HUES6 (cell line): Measurements from ENCODE around the gene GABBR2.

Experiments
- H3K27ac ChIP-seq: 2 replicates; pipeline ENCODE4 v1.7.0; 2013; ENCODE audit warnings: low read depth, mild to moderate bottlenecking, low read length, inconsistent platforms
- H3K27me3 ChIP-seq: 2 replicates; pipeline ENCODE4 v1.6.1; 2013; ENCODE audit warnings: low read length; ENCODE audit not compliant: control insufficient read depth, insufficient read depth
- H3K36me3 ChIP-seq: 2 replicates; pipeline ENCODE4 v1.6.1; 2013; ENCODE audit warnings: low read length; ENCODE audit not compliant: control insufficient read depth, insufficient read depth
- H3K4me1 ChIP-seq: 2 replicates; pipeline ENCODE4 v1.6.1; 2013; ENCODE audit warnings: low read length; ENCODE audit not compliant: control insufficient read depth, insufficient read depth
- H3K4me3 ChIP-seq: 2 replicates; pipeline ENCODE4 v1.5.1; 2013; ENCODE audit warnings: low read depth, low read length
- H3K9ac ChIP-seq: one replicate; pipeline ENCODE4 v1.6.1; 2013; ENCODE audit warnings: mild to moderate bottlenecking, low read length
- H3K9me3 ChIP-seq: 2 replicates; pipeline ENCODE4 v1.6.1; 2013; ENCODE audit warnings: low read depth, low read length; ENCODE audit not compliant: control insufficient read depth, insufficient read depth

GABBR2 gene

GRCh38 chr9:98339987-98340800 is 368.5 kb downstream of the GABBR2 start:
- Histone ChIP-seq H3K27ac (no peak overlapping the region), H3K9me3 (peaks cover 4% of the 10 kb centered on the region; the same call in 1 of the 2 replicates), H3K9ac (no peak overlapping the region), H3K4me1 (no peaks in the 10 kb centered on the region), H3K27me3 (no peaks in the 10 kb centered on the region; the same call in 1 of the 2 replicates), H3K4me3 (no peak overlapping the region), H3K36me3 (no peaks in the 10 kb centered on the region)

- Histone ChIP-seq H3K9ac (no peak overlapping the region), H3K27ac (no peak overlapping the region), H3K4me3 (no peak overlapping the region), H3K4me1 (no peaks in the 10 kb centered on the region), H3K27me3 (no peaks in the 10 kb centered on the region), H3K36me3 (no peaks in the 10 kb centered on the region), H3K9me3 (peaks cover 4% of the 10 kb centered on the region; the same call in 1 of the 2 replicates)
These were observed 373.1 kb downstream of the GABBR2 start for GRCh38 chr9:98335661-98336060.

DNA sequence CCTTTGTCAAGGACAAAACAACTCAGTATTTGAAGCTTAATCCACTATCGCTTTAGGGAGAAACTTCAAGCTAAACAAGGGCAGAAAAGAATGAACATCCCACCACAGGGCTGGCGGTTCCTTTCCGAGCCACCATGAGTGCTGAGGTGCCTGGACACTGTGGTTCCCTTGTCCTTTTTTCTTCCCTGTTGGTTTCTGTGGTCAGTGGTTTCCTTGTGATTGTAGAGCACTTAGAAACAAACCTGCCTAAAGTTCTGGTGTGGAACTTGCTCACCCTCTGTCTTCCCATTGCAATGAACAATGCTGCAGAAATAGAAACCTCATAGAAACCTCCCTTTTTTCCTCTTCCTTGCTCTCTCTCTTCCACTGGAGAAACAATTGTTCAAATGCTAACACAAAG is 373.9 kb downstream of the GABBR2 start:
- Histone ChIP-seq H3K4me3 (no peak overlapping the region), H3K27me3 (no peaks in the 10 kb centered on the region), H3K9me3 (peaks cover 4% of the 10 kb centered on the region; the same call in 1 of the 2 replicates)

GRCh38 chr9:98333703-98334582 is 374.8 kb downstream of the GABBR2 start:
- H3K9me3 ChIP-seq: no peaks in the 10 kb centered on the region
- no peaks in the 10 kb centered on the region for H3K27me3 ChIP-seq
- H3K9ac ChIP-seq: no peak overlapping the region
- H3K27ac ChIP-seq: no peak overlapping the region
- H3K4me3 ChIP-seq: no peak overlapping the region
- H3K4me1 ChIP-seq: no peaks in the 10 kb centered on the region
- no peaks in the 10 kb centered on the region for H3K36me3 ChIP-seq

More for the DNA sequence above, 373.9 kb downstream of the GABBR2 start:
- no peak overlapping the region for H3K9ac ChIP-seq
- H3K36me3 ChIP-seq: no peaks in the 10 kb centered on the region
- H3K27ac ChIP-seq: no peak overlapping the region
- H3K4me1 ChIP-seq: no peaks in the 10 kb centered on the region

DNA sequence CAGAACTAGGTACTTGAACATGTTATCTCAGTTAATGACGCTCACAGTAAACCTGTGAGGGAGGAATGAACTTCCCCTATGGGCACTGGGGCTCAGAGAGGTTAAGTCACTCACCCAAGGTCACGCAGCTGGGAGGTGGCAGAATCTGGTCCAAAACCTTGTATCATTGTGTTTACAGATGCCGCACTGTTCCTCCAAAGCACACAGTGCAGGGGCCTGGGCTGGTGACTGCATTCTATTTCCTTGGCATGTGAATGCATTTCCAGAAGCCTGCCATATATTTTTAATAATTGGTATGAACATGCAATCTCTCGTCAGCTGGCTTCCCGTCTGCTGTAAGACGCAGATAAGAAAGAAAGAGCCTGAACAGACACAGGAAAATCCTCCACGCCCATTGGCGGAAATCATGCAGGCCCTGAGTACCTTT is 376.3 kb downstream of the GABBR2 start:
- H3K4me1 ChIP-seq: no peaks in the 10 kb centered on the region
- H3K4me3 ChIP-seq: no peak overlapping the region
- no peaks in the 10 kb centered on the region for H3K9me3 ChIP-seq
- no peak overlapping the region for H3K9ac ChIP-seq
- no peaks in the 10 kb centered on the region for H3K27me3 ChIP-seq
- H3K27ac ChIP-seq: no peak overlapping the region
- no peaks in the 10 kb centered on the region for H3K36me3 ChIP-seq

- H3K36me3 ChIP-seq: no peaks in the 10 kb centered on the region
These were observed 377.0 kb downstream of the GABBR2 start for GRCh38 chr9:98331536-98332259.

GRCh38 chr9:98330831-98331230 is 377.9 kb downstream of the GABBR2 start:
- no peaks in the 10 kb centered on the region for H3K4me1 ChIP-seq
- H3K27ac ChIP-seq: no peak overlapping the region
- H3K27me3 ChIP-seq: no peaks in the 10 kb centered on the region
- H3K9me3 ChIP-seq: no peaks in the 10 kb centered on the region
- H3K4me3 ChIP-seq: no peak overlapping the region
- no peaks in the 10 kb centered on the region for H3K36me3 ChIP-seq
- no peak overlapping the region for H3K9ac ChIP-seq

More at GRCh38 chr9:98331536-98332259, 377.0 kb downstream of the GABBR2 start:
- Histone ChIP-seq H3K9ac (no peak overlapping the region), H3K27ac (no peak overlapping the region), H3K27me3 (no peaks in the 10 kb centered on the region), H3K4me1 (no peaks in the 10 kb centered on the region), H3K9me3 (no peaks in the 10 kb centered on the region), H3K4me3 (no peak overlapping the region)

DNA sequence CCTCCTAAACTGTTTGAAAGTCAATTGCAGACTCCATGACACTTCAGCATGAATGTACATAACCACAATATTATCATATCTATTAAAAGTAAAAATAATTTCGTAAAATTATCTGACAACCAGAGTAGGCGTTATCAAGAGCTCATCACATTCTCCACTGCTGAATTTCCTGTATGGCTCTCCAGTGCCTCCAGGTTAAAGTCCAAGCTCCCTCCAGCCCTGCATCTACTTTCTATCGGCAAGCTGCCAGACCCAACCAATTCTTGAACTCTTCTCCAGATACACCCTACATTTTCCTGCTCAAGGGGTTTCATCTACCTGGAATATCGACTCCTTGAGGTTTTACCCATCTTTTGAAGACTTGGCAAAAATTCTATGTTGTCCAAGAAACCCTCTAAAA is 378.8 kb downstream of the GABBR2 start:
- Histone ChIP-seq H3K4me1 (no peaks in the 10 kb centered on the region), H3K9me3 (no peaks in the 10 kb centered on the region), H3K27me3 (no peaks in the 10 kb centered on the region), H3K27ac (no peak overlapping the region), H3K36me3 (no peaks in the 10 kb centered on the region), H3K9ac (no peak overlapping the region), H3K4me3 (no peak overlapping the region)

DNA sequence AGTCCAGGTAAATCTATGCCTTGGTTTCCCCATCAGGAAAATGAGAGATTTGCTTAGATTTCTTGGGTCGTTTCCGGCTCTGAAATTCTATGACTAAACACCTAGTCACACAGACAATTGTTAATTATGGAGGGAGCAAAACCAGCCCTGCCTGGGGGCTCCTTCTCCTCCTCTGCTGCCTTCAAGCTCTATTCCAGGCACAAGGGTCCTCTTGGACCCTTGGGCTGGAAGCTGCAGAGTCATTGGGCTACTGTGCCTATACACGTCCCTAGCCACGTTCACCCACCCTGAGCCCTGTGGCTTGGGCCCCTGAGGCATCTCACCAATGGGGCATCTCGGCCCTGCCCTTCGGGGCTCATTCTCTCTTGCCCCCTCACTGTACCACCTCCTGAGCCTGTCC is 379.5 kb downstream of the GABBR2 start:
- no peak overlapping the region for H3K4me3 ChIP-seq
- H3K36me3 ChIP-seq: no peaks in the 10 kb centered on the region
- H3K27ac ChIP-seq: no peak overlapping the region
- no peaks in the 10 kb centered on the region for H3K4me1 ChIP-seq
- no peak overlapping the region for H3K9ac ChIP-seq
- H3K27me3 ChIP-seq: no peaks in the 10 kb centered on the region
- no peaks in the 10 kb centered on the region for H3K9me3 ChIP-seq

DNA sequence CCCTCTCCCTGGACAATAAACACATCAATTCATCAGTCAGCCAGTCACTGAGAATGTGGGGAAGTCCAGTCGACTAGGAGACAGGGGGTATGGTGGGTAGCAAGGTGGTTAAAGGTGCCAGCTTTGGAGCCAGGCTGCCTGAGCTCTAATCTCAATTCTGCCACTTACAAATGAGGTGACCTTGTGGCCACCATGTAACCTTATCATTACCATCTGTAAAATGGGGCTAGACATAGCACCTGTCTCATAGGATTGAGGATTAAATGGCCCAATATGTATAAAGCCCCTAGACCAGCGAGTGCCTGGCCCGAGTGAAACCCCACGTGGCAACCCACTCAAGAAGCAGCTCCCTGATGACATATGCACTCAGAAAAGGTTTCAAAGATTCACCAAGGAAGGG is 380.0 kb downstream of the GABBR2 start:
- Histone ChIP-seq H3K27me3 (no peaks in the 10 kb centered on the region), H3K27ac (no peak overlapping the region), H3K4me1 (no peaks in the 10 kb centered on the region), H3K36me3 (no peaks in the 10 kb centered on the region), H3K9ac (no peak overlapping the region), H3K9me3 (no peaks in the 10 kb centered on the region), H3K4me3 (no peak overlapping the region)
